MG63 (cell line): ENCODE results near the gene RUBCN. TPM values are rescaled to one million over a fixed set of nuclear protein-coding genes. Genes with fewer than 3 reads are reported as not detected.

Experiments used
- DNase-seq: peaks from one replicate; pipeline ENCODE4 v3.0.0-alpha.2; 2020
- H3K27me3 ChIP-seq: fragments of 250-450 bp; sonication (Bioruptor Pico); 2 replicates; pipeline ENCODE4 v1.5.1; 2020; ENCODE audit warnings: mild to moderate bottlenecking, moderate library complexity
- H3K36me3 ChIP-seq: fragments of 250-450 bp; sonication (Bioruptor Pico); 2 replicates; pipeline ENCODE4 v1.5.1; 2020; ENCODE audit warnings: mild to moderate bottlenecking, moderate library complexity
- H3K4me3 ChIP-seq: fragments of 250-450 bp; sonication (Bioruptor Pico); 2 replicates; pipeline ENCODE4 v1.5.1; 2020; ENCODE audit warnings: mild to moderate bottlenecking, moderate library complexity
- H3K9me3 ChIP-seq: fragments of 250-450 bp; sonication (Bioruptor Pico); 2 replicates; pipeline ENCODE4 v1.5.1; 2020; ENCODE audit warnings: mild to moderate bottlenecking, moderate library complexity
- total RNA-seq: library from RNA; depleted of rRNA; stranded (reverse); fragments of >200 nt; shearing (Covaris generic); gene quantifications from 2 replicates; pipeline ENCODE4 v1.2.3, GENCODE V29; 2014; ENCODE audit warnings: low replicate concordance; rRNA removed

RUBCN gene
- total RNA-seq = 3.2 and 3.5 TPM in 2 replicates

- Histone ChIP-seq H3K36me3 (peaks cover 2% of the 10 kb centered on the region; the same call in 1 of the 2 replicates), H3K4me3 (peak within 1 kb of the TSS; percentile 100), H3K27me3 (no peaks in the 10 kb centered on the region), H3K9me3 (no peaks in the 10 kb centered on the region)
- peak; percentile 98 for DNase-seq
Observed at GRCh38 chr3:197736491-197737318, at the start of gene RUBCN. TSS of gene RUBCN (minus strand) at chr3:197736904. CDS start at chr3:197736719, 185 bp downstream.

GRCh38 chr3:197784019-197784585 lies 47.4 kb upstream of the RUBCN start:
- Histone ChIP-seq H3K36me3 (peaks cover 36% of the 10 kb centered on the region), H3K9me3 (no peaks in the 10 kb centered on the region), H3K4me3 (no peak overlapping the region), H3K27me3 (no peaks in the 10 kb centered on the region)
- no peak for DNase-seq

GRCh38 chr3:197782230-197782629 lies 45.5 kb upstream of the RUBCN start:
- Histone ChIP-seq H3K9me3 (no peaks in the 10 kb centered on the region), H3K27me3 (no peaks in the 10 kb centered on the region), H3K36me3 (peaks cover 55% of the 10 kb centered on the region), H3K4me3 (no peak overlapping the region)
- no peak for DNase-seq

- H3K9me3 ChIP-seq = no peaks in the 10 kb centered on the region
- DNase-seq = no peak
- no peak overlapping the region for H3K4me3 ChIP-seq
- H3K36me3 ChIP-seq = peaks cover 59% of the 10 kb centered on the region
- H3K27me3 ChIP-seq = no peaks in the 10 kb centered on the region
Observed at GRCh38 chr3:197775317-197775716, 38.6 kb upstream of the RUBCN start.

- Histone ChIP-seq H3K27me3 (no peaks in the 10 kb centered on the region), H3K36me3 (peaks cover 56% of the 10 kb centered on the region), H3K9me3 (no peaks in the 10 kb centered on the region), H3K4me3 (no peak overlapping the region)
- DNase-seq = no peak
Observed at GRCh38 chr3:197761784-197762183, 25.1 kb upstream of the RUBCN start.

- no peak for DNase-seq
- Histone ChIP-seq H3K9me3 (no peaks in the 10 kb centered on the region), H3K4me3 (no peak overlapping the region), H3K27me3 (no peaks in the 10 kb centered on the region), H3K36me3 (peaks cover 48% of the 10 kb centered on the region)
Observed at GRCh38 chr3:197758512-197758911, 21.8 kb upstream of the RUBCN start.

GRCh38 chr3:197756704-197757103 lies 20.0 kb upstream of the RUBCN start:
- H3K4me3 ChIP-seq = no peak overlapping the region
- no peaks in the 10 kb centered on the region for H3K27me3 ChIP-seq
- DNase-seq = no peak
- no peaks in the 10 kb centered on the region for H3K9me3 ChIP-seq
- H3K36me3 ChIP-seq = peaks cover 36% of the 10 kb centered on the region

- Histone ChIP-seq H3K36me3 (peaks cover 19% of the 10 kb centered on the region), H3K4me3 (no peak overlapping the region), H3K27me3 (no peaks in the 10 kb centered on the region), H3K9me3 (no peaks in the 10 kb centered on the region)
- DNase-seq = no peak
Observed at GRCh38 chr3:197753263-197753662, 16.6 kb upstream of the RUBCN start.

- Histone ChIP-seq H3K36me3 (peaks cover 7% of the 10 kb centered on the region), H3K27me3 (no peaks in the 10 kb centered on the region), H3K9me3 (no peaks in the 10 kb centered on the region), H3K4me3 (peak overlapping the region; percentile 90)
- DNase-seq = no peak
Observed at GRCh38 chr3:197752107-197752506, 15.4 kb upstream of the RUBCN start.

GRCh38 chr3:197750858-197751737 lies 14.4 kb upstream of the RUBCN start:
- peak overlapping the region; percentile 90 for H3K4me3 ChIP-seq
- H3K36me3 ChIP-seq = no peaks in the 10 kb centered on the region; the same call in 1 of the 2 replicates
- DNase-seq = peak; percentile 73
- no peaks in the 10 kb centered on the region for H3K9me3 ChIP-seq
- no peaks in the 10 kb centered on the region for H3K27me3 ChIP-seq

- no peaks in the 10 kb centered on the region for H3K9me3 ChIP-seq
- peak; percentile 60 for DNase-seq
- H3K4me3 ChIP-seq = peak overlapping the region; percentile 90
- H3K27me3 ChIP-seq = no peaks in the 10 kb centered on the region
- no peaks in the 10 kb centered on the region; the same call in 1 of the 2 replicates for H3K36me3 ChIP-seq
Observed at GRCh38 chr3:197750396-197750831, 13.7 kb upstream of the RUBCN start.

GRCh38 chr3:197749601-197750395 lies 13.1 kb upstream of the RUBCN start, which contains the start of gene FYTTD1:
TSS of gene FYTTD1 (plus strand) at chr3:197749883. CDS start at chr3:197749972, 89 bp downstream.
- DNase-seq = peak; percentile 93

GRCh38 chr3:197749315-197749600 lies 12.6 kb upstream of the RUBCN start:
- Histone ChIP-seq H3K9me3 (no peaks in the 10 kb centered on the region), H3K36me3 (no peaks in the 10 kb centered on the region; the same call in 1 of the 2 replicates), H3K27me3 (no peaks in the 10 kb centered on the region), H3K4me3 (peak overlapping the region; percentile 90)
- DNase-seq = peak; percentile 63

More at GRCh38 chr3:197749601-197750395, 13.1 kb upstream of the RUBCN start, which contains the start of gene FYTTD1:
- Histone ChIP-seq H3K4me3 (peak within 1 kb of the TSS; percentile 90), H3K36me3 (no peaks in the 10 kb centered on the region; the same call in 1 of the 2 replicates), H3K9me3 (no peaks in the 10 kb centered on the region), H3K27me3 (no peaks in the 10 kb centered on the region)

- Histone ChIP-seq H3K9me3 (no peaks in the 10 kb centered on the region), H3K27me3 (no peaks in the 10 kb centered on the region), H3K36me3 (no peaks in the 10 kb centered on the region; the same call in 1 of the 2 replicates), H3K4me3 (peak overlapping the region; percentile 90)
- DNase-seq = no peak
Observed at GRCh38 chr3:197748597-197749314, 12.1 kb upstream of the RUBCN start.

GRCh38 chr3:197746801-197747237 lies 10.1 kb upstream of the RUBCN start:
- no peaks in the 10 kb centered on the region for H3K27me3 ChIP-seq
- no peaks in the 10 kb centered on the region for H3K9me3 ChIP-seq
- DNase-seq = no peak
- no peak overlapping the region for H3K4me3 ChIP-seq
- no peaks in the 10 kb centered on the region for H3K36me3 ChIP-seq
